Measurements from ENCODE around the gene SEZ6L2. TPM values are rescaled to one million over a fixed set of nuclear protein-coding genes. Genes with fewer than 3 reads are reported as not detected.

Gene SEZ6L2
- total and polyA plus RNA-seq, 2 of the 8 experiments (the other 6 are each of a cell fraction or from before 2014, with no cell fraction given) = 43.5 to 47.7 TPM

DNA sequence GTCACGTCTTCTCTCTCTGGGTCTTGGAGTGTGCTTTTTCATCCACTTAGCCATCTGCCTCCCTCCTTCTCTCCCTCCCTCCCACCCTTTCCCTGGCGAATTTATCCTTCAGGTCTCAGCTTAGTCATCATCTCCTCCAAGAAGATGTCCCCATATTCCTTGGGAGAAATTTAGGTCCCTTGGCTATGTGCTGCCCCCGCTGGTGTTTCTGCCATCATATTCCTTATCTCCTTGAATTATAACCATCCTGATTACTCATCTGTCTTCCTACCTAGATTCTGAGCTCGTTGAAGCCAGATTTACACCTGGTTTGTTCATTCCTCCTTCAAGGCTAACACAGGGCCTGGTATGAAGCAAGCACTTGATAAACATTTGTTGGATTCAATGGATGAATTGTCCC, 5.0 kb downstream of the SEZ6L2 start:
- no peak overlapping the region for H4K5ac ChIP-seq (ENCODE audit: insufficient read length, low read depth, low read length)
- H3K79me1 ChIP-seq (ENCODE audit: low read depth, low read length) = peaks cover 4% of the 10 kb centered on the region; the same call in 1 of the 2 replicates
- peaks cover 0 to 3% of the 10 kb centered on the region in 2 experiments for H4K20me1 ChIP-seq (replicated peaks in 1 of 2; ENCODE audit: control insufficient read depth in 1 of 2, insufficient read depth in 2 of 2, low read length in 2 of 2)
- no peaks in the 10 kb centered on the region for H3K9me3 ChIP-seq (ENCODE audit: insufficient read depth in 2 of 2, low read depth in 1 of 2, low read length in 1 of 2)
- H2BK12ac ChIP-seq (ENCODE audit: low read depth, low read length) = no peak overlapping the region
- H3K27me3 ChIP-seq (replicated peaks in 1 of 4; ENCODE audit: control insufficient read depth in 3 of 4, extremely low read depth in 1 of 4, insufficient read depth in 3 of 4, low read length in 3 of 4) = no peaks in the 10 kb centered on the region
- no peak overlapping the region for H4K8ac ChIP-seq (ENCODE audit: extremely low read depth, insufficient read depth, low read length)
- TF ChIP-seq POLR2AphosphoS5 (IDR thresholded peaks at IDR 0.05; ENCODE audit: low read depth, low read length) (no peak), HDAC2 (IDR thresholded peaks at IDR 0.05; ENCODE audit: borderline replicate concordance in 1 of 2, low read depth in 2 of 2, low read length in 2 of 2) (no peak), JUND (IDR thresholded peaks at IDR 0.05; ENCODE audit: low read length) (no peak), ASH2L (IDR thresholded peaks at IDR 0.05; ENCODE audit: low read length) (no peak), TBP (IDR thresholded peaks at IDR 0.05; ENCODE audit: low read depth, low read length) (no peak), CREB1 (IDR thresholded peaks at IDR 0.05) (no peak), NANOG (IDR thresholded peaks at IDR 0.05; ENCODE audit: insufficient read depth, low read depth, low read length, poor library complexity, severe bottlenecking) (no peak), BACH1 (IDR thresholded peaks at IDR 0.05; ENCODE audit: low read length) (no peak), RXRA (IDR thresholded peaks at IDR 0.05; ENCODE audit: insufficient read depth, low read depth, low read length) (no peak), NRF1 (IDR thresholded peaks at IDR 0.05; ENCODE audit: low read depth, low read length) (no peak), GTF2F1 (IDR thresholded peaks at IDR 0.05; ENCODE audit: borderline replicate concordance, low read depth, low read length) (no peak)
- H3K18ac ChIP-seq (ENCODE audit: extremely low read depth, low read length) = no peak overlapping the region
- H2BK120ac ChIP-seq (replicated peaks; ENCODE audit: low read depth, low read length) = no peak overlapping the region
- H3K4me3 ChIP-seq (ENCODE audit: extremely low read depth in 1 of 4, insufficient read depth in 2 of 4, low read depth in 3 of 4, low read length in 4 of 4) = no peak overlapping the region
- peaks cover 9% of the 10 kb centered on the region; the same call in 1 of the 2 replicates for H3K23me2 ChIP-seq (ENCODE audit: low read depth, low read length)
- no peak overlapping the region for H2AK5ac ChIP-seq (ENCODE audit: low read depth, low read length)
- FAIRE-seq (no peak), DNase-seq (ENCODE audit: low read depth in 1 of 2, low spot score in 2 of 2) (no peak)
- POLR2A ChIA-PET (ENCODE audit: partially characterized antibody) = interaction anchor here (0.7 to 1.8 kb wide), 4 partner anchors 18 to 159 kb away, joined by 3 to 4 read pairs (median 3); no protein-coding TSS in a partner anchor
- H3K23ac ChIP-seq (ENCODE audit: insufficient read length) = no peak overlapping the region
- WGBS, 2 experiments (ENCODE audit: extremely low coverage in 1 of 2, insufficient coverage in 1 of 2, insufficient read length in 1 of 2, insufficient replicate concordance in 2 of 2, low coverage in 1 of 2, low lambda C conversion rate in 2 of 2, missing lambda C conversion rate in 1 of 2) = 83% methylated on average over 2 of the region's 4 CpGs; no CpG with 5 or more reads in 1 of the 2 experiments
- H3K14ac ChIP-seq (ENCODE audit: insufficient read length) = no peak overlapping the region
- H2BK5ac ChIP-seq (ENCODE audit: low read depth, low read length) = no peak overlapping the region
- H3K4ac ChIP-seq (replicated peaks; ENCODE audit: insufficient read length, low read depth, low read length) = no peak overlapping the region
- no peaks in the 10 kb centered on the region for H3K79me2 ChIP-seq (ENCODE audit: control insufficient read depth in 1 of 2, insufficient read depth in 2 of 2, low read length in 2 of 2)
- H4K91ac ChIP-seq (replicated peaks; ENCODE audit: insufficient read length, low read length) = no peak overlapping the region
- no peak overlapping the region for H3K27ac ChIP-seq (ENCODE audit: low read depth, low read length)
- no peak overlapping the region for H3K56ac ChIP-seq (replicated peaks; ENCODE audit: insufficient read length, low read depth, low read length)
- H3K36me3 ChIP-seq (ENCODE audit: control insufficient read depth in 2 of 4, insufficient read depth in 4 of 4, low read length in 3 of 4) = no peaks in the 10 kb centered on the region; a peak in 2 of 8 replicates
- no peak overlapping the region for H2BK20ac ChIP-seq (ENCODE audit: low read length)
- H2BK15ac ChIP-seq (ENCODE audit: low read length) = no peak overlapping the region
- no peak overlapping the region for H3K9ac ChIP-seq (replicated peaks in 1 of 4; ENCODE audit: extremely low read depth in 1 of 4, low read depth in 3 of 4, low read length in 3 of 4)
- CTCF ChIA-PET (ENCODE audit: partially characterized antibody) = interaction anchor here (0.9 to 1.7 kb wide), 6 partner anchors 14 to 128 kb away, joined by 3 to 5 read pairs (median 3); partner anchors contain the start of gene TAOK2
- H3K4me2 ChIP-seq (ENCODE audit: insufficient read depth in 1 of 2, low read depth in 2 of 2, low read length in 2 of 2) = no peak overlapping the region
- no peak overlapping the region for H2AFZ ChIP-seq (ENCODE audit: low read length)
- H3K4me1 ChIP-seq (replicated peaks in 1 of 4; ENCODE audit: control insufficient read depth in 3 of 4, insufficient read depth in 4 of 4, low read length in 3 of 4) = peaks cover 0 to 11% (median 3%) of the 10 kb centered on the region in 4 experiments; a peak in 6 of 7 replicates
